Measurements from ENCODE around the gene RPUSD1.

- no peak for TF ChIP-seq EZH2 (IDR thresholded peaks at IDR 0.05; ENCODE audit: insufficient read depth, poor library complexity, severe bottlenecking)
- no peak for TF ChIP-seq EZH2phosphoT487 (IDR thresholded peaks at IDR 0.05; ENCODE audit: insufficient read depth, low read depth)
Observed at GRCh38 chr16:813916-814412, 25.8 kb upstream of the RPUSD1 start.

Measured in GM23248 (cell line).